ENCODE results near the gene BORCS8. TPM values are rescaled to one million over a fixed set of nuclear protein-coding genes. Genes with fewer than 3 reads are reported as not detected.
A peak's percentile ranks its signal among the peaks of the same experiment; 100 is the strongest.

The BORCS8 gene
- total RNA-seq, 2 experiments from 2014 or later = 20.8 to 22.2 TPM

GRCh38 chr19:19170053-19170872 lies 21.7 kb downstream of the BORCS8 start, which contains the start of gene MEF2B:
Gene MEF2B (minus strand): TSS chr19:19170263. CDS start chr19:19150735, 19,528 bp downstream.
- peak; percentile 87 for DNase-seq
- peaks cover 12% of the 10 kb centered on the region for H3K4me1 Mint-ChIP-seq (ENCODE audit: low read depth)
- intact Hi-C loops (cut with micrococcal nuclease) = no loop called here
- no peak within 1 kb of the TSS for H3K27ac Mint-ChIP-seq
- POLR2A ChIA-PET = interaction anchor here (1.0 to 1.1 kb wide), 2 partner anchors 12 to 612 kb away, joined by 3 to 6 read pairs; partner anchors contain the start of gene KXD1
- H3K4me3 Mint-ChIP-seq = no peak within 1 kb of the TSS
- CTCF ChIA-PET = interaction anchor here (1.0 kb wide), 1 partner anchor 24 kb away, joined by 3 read pairs; no protein-coding TSS in a partner anchor
- peak; percentile 93 for ATAC-seq
- TF ChIP-seq CTCF (IDR thresholded peaks at IDR 0.05) = no peak
- H3K36me3 Mint-ChIP-seq (ENCODE audit: low read depth) = no peaks in the 10 kb centered on the region
- no peaks in the 10 kb centered on the region for H3K9me3 Mint-ChIP-seq
- H3K27me3 Mint-ChIP-seq = peaks cover 4% of the 10 kb centered on the region

- Mint-ChIP-seq H3K4me1 (ENCODE audit: low read depth) (peaks cover 12% of the 10 kb centered on the region), H3K4me3 (no peak overlapping the region), H3K27me3 (peaks cover 4% of the 10 kb centered on the region), H3K36me3 (ENCODE audit: low read depth) (no peaks in the 10 kb centered on the region), H3K27ac (no peak overlapping the region), H3K9me3 (no peaks in the 10 kb centered on the region)
- POLR2A ChIA-PET = interaction anchor here (1.0 to 1.1 kb wide), 2 partner anchors 11 to 611 kb away, joined by 3 to 6 read pairs; partner anchors contain the start of gene KXD1
- ATAC-seq = no peak
- intact Hi-C loops (cut with micrococcal nuclease) = no loop called here
- TF ChIP-seq CTCF (IDR thresholded peaks at IDR 0.05) = no peak
- no peak for DNase-seq
- CTCF ChIA-PET = interaction anchor here (0.7 to 1.0 kb wide), 3 partner anchors 24 to 27 kb away, joined by 3 to 4 read pairs (median 3); no protein-coding TSS in a partner anchor
Observed at GRCh38 chr19:19169236-19170052, 22.5 kb downstream of the BORCS8 start.

- DNase-seq = no peak
- ChIA-PET POLR2A (no interaction called here), CTCF (no interaction called here)
- ATAC-seq = no peak
- intact Hi-C loops (cut with micrococcal nuclease) = no loop called here
- H3K27ac Mint-ChIP-seq = no peak overlapping the region
- H3K4me1 Mint-ChIP-seq (ENCODE audit: low read depth) = peaks cover 12% of the 10 kb centered on the region
- peaks cover 4% of the 10 kb centered on the region for H3K27me3 Mint-ChIP-seq
- no peaks in the 10 kb centered on the region for H3K36me3 Mint-ChIP-seq (ENCODE audit: low read depth)
- no peaks in the 10 kb centered on the region for H3K9me3 Mint-ChIP-seq
- TF ChIP-seq CTCF (IDR thresholded peaks at IDR 0.05) = no peak
- no peak overlapping the region for H3K4me3 Mint-ChIP-seq
Observed at GRCh38 chr19:19167612-19168011, 24.3 kb downstream of the BORCS8 start.

GRCh38 chr19:19165396-19165795 lies 26.6 kb downstream of the BORCS8 start:
- CTCF ChIA-PET = no interaction called here
- Mint-ChIP-seq H3K27ac (no peak overlapping the region), H3K4me3 (no peak overlapping the region), H3K27me3 (peaks cover 2% of the 10 kb centered on the region), H3K36me3 (ENCODE audit: low read depth) (no peaks in the 10 kb centered on the region), H3K9me3 (no peaks in the 10 kb centered on the region), H3K4me1 (ENCODE audit: low read depth) (peaks cover 10% of the 10 kb centered on the region)
- no peak for TF ChIP-seq CTCF (IDR thresholded peaks at IDR 0.05)
- POLR2A ChIA-PET = no interaction called here
- ATAC-seq (no peak), DNase-seq (no peak)
- intact Hi-C loops (cut with micrococcal nuclease) = no loop called here

All from activated CD8-positive, alpha-beta T cell treated with anti-CD3 and anti-CD28 coated beads for 36 hours (primary cell).